ENCODE measurements around the gene MEF2C. TPM values are rescaled to one million over a fixed set of nuclear protein-coding genes. Genes with fewer than 3 reads are reported as not detected.

Gene MEF2C
- total RNA-seq, 1 experiment from 2014 or later, result 171 TPM

DNA sequence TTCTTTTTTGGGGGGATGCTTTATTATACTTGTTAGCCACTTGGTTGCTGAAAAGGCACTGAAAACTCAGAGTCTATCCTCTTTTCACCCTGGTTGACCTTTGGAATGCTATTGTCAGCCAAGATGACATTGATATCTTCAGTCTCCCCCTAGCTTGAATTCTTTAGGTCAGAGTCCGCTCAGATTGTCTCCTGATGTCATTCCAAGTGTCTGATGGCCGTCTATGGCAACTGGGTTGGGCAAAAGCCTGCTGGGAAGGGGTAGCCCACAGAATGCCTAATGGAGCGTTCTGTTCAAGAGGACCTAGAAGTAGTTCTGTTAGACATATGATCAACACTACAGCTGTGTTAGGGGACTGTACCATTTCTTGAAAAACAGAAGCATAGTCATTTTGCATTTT lies 9.7 kb upstream of the MEF2C start:
- no peaks in the 10 kb centered on the region; the same call in 1 of the 2 replicates for H3K79me2 ChIP-seq (ENCODE audit: low read length)
- no peaks in the 10 kb centered on the region for H3K9me2 ChIP-seq (replicated peaks; ENCODE audit: insufficient read depth, low read length)
- peak; percentile 39 for DNase-seq
- H3K27me3 ChIP-seq (ENCODE audit: low read length), result no peaks in the 10 kb centered on the region
- no peaks in the 10 kb centered on the region for H3K9me3 ChIP-seq (ENCODE audit: low read length)
- peaks cover 31% of the 10 kb centered on the region for H3K4me1 ChIP-seq (ENCODE audit: low read length)
- no peak overlapping the region for H3K4me3 ChIP-seq (ENCODE audit: low read length)
- H3K36me3 ChIP-seq (ENCODE audit: insufficient read depth, low read length), result no peaks in the 10 kb centered on the region
- no peak overlapping the region for H2AFZ ChIP-seq (ENCODE audit: low read length)
- H3K27ac ChIP-seq (ENCODE audit: low read length), result no peak overlapping the region
- H3K9ac ChIP-seq (ENCODE audit: low read length), result no peak overlapping the region
- H4K20me1 ChIP-seq (ENCODE audit: insufficient read depth, low read depth, low read length), result no peaks in the 10 kb centered on the region
- no peak overlapping the region for H3K4me2 ChIP-seq (ENCODE audit: low read depth, low read length, poor library complexity, severe bottlenecking)

GRCh38 chr5:88890070-88890781 lies 7.2 kb upstream of the MEF2C start:
- Histone ChIP-seq H2AFZ (ENCODE audit: low read length) (peak overlapping the region; percentile 89), H3K4me3 (ENCODE audit: low read length) (peak overlapping the region; percentile 80), H3K27me3 (ENCODE audit: low read length) (no peaks in the 10 kb centered on the region), H4K20me1 (ENCODE audit: insufficient read depth, low read depth, low read length) (no peaks in the 10 kb centered on the region), H3K36me3 (ENCODE audit: insufficient read depth, low read length) (no peaks in the 10 kb centered on the region), H3K27ac (ENCODE audit: low read length) (peak overlapping the region; percentile 91; the same call in 1 of the 2 replicates), H3K9me3 (ENCODE audit: low read length) (no peaks in the 10 kb centered on the region), H3K4me2 (ENCODE audit: low read depth, low read length, poor library complexity, severe bottlenecking) (peak overlapping the region; percentile 98), H3K79me2 (ENCODE audit: low read length) (no peaks in the 10 kb centered on the region; the same call in 1 of the 2 replicates), H3K9me2 (replicated peaks; ENCODE audit: insufficient read depth, low read length) (no peaks in the 10 kb centered on the region), H3K9ac (ENCODE audit: low read length) (peak overlapping the region; percentile 88), H3K4me1 (ENCODE audit: low read length) (peaks cover 56% of the 10 kb centered on the region)
- no peak for DNase-seq

DNA sequence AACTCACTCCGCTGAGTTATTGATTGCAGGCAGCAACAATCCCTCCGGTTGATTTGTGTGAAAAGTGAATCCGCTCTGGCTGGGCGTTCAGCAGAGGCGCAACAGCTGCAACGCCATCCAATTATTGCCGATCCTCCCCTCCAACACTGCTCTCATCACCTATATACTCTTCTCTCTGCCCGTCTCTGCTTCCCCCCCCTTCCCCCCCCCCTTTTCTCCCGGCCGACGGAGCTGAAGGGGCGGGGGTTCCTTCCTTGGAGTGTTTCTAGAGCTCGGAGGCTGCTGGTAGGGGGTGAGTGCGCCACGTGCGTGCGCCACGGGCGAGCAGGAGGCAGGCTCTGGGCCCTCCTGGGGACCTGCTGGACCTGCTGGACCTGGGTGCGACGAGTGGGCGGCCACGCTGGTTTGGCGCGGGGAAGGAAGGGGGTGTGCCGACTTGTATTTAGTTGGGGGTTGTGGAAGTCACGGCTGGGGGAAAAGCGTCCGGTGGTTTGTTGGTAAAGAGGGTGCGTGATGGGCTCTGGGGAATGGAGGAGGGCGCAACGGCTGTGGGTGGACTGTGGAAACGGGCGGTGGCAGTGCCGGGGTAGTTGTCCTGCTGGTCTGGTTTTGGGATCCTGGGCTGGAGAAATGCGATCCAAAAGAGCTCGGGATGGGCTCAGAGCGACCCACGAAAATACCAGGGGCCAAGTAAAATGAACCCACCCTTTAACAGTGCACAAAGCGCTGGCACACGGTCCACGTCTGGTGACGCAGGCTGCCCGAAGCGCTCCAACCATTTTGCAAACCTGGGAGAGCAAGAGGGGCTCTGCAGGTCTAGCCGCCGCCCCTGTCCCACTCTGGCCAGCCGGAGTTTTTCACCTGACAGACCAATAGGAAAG lies 6.4 kb upstream of the MEF2C start:
- no peaks in the 10 kb centered on the region for H3K36me3 ChIP-seq (ENCODE audit: insufficient read depth, low read length)
- H3K9ac ChIP-seq (ENCODE audit: low read length), result peak overlapping the region; percentile 88
- no peaks in the 10 kb centered on the region for H3K9me3 ChIP-seq (ENCODE audit: low read length)
- H3K27ac ChIP-seq (ENCODE audit: low read length), result peak overlapping the region; percentile 91
- DNase-seq, result peak; percentile 84
- H2AFZ ChIP-seq (ENCODE audit: low read length), result peak overlapping the region; percentile 89
- H3K4me1 ChIP-seq (ENCODE audit: low read length), result peaks cover 64% of the 10 kb centered on the region
- peaks cover under 1% of the 10 kb centered on the region; the same call in 1 of the 2 replicates for H3K79me2 ChIP-seq (ENCODE audit: low read length)
- peak overlapping the region; percentile 98 for H3K4me2 ChIP-seq (ENCODE audit: low read depth, low read length, poor library complexity, severe bottlenecking)
- H3K9me2 ChIP-seq (replicated peaks; ENCODE audit: insufficient read depth, low read length), result no peaks in the 10 kb centered on the region
- H3K4me3 ChIP-seq (ENCODE audit: low read length), result peak overlapping the region; percentile 80
- H4K20me1 ChIP-seq (ENCODE audit: insufficient read depth, low read depth, low read length), result no peaks in the 10 kb centered on the region
- H3K27me3 ChIP-seq (ENCODE audit: low read length), result no peaks in the 10 kb centered on the region

DNA sequence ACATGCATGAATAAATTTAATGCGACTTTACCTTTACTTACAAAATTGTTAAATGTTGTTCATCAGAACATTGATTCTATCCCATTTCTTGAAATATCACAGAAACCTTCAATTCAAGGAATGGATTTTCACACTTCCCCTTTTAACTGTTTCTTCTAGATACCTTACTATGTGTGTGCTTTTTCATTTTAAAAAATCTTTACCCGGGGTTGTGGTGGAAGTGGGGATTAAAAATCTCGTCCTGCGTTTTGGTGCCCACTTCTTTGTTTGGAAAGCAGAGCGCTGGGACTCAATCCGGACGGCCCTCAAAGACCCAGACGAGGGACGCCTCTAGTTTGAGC lies 5.8 kb upstream of the MEF2C start:
- Histone ChIP-seq H3K4me2 (ENCODE audit: low read depth, low read length, poor library complexity, severe bottlenecking) (peak overlapping the region; percentile 98), H3K4me1 (ENCODE audit: low read length) (peaks cover 65% of the 10 kb centered on the region), H3K9me2 (replicated peaks; ENCODE audit: insufficient read depth, low read length) (no peaks in the 10 kb centered on the region), H3K27ac (ENCODE audit: low read length) (peak overlapping the region; percentile 91), H3K4me3 (ENCODE audit: low read length) (peak overlapping the region; percentile 80), H3K9me3 (ENCODE audit: low read length) (no peaks in the 10 kb centered on the region), H3K27me3 (ENCODE audit: low read length) (no peaks in the 10 kb centered on the region), H4K20me1 (ENCODE audit: insufficient read depth, low read depth, low read length) (no peaks in the 10 kb centered on the region), H2AFZ (ENCODE audit: low read length) (peak overlapping the region; percentile 89), H3K9ac (ENCODE audit: low read length) (peak overlapping the region; percentile 88), H3K36me3 (ENCODE audit: insufficient read depth, low read length) (no peaks in the 10 kb centered on the region), H3K79me2 (ENCODE audit: low read length) (peaks cover 6% of the 10 kb centered on the region)
- no peak for DNase-seq

GRCh38 chr5:88888291-88888690 lies 5.3 kb upstream of the MEF2C start:
- Histone ChIP-seq H3K4me1 (ENCODE audit: low read length) (peaks cover 65% of the 10 kb centered on the region), H4K20me1 (ENCODE audit: insufficient read depth, low read depth, low read length) (no peaks in the 10 kb centered on the region), H3K36me3 (ENCODE audit: insufficient read depth, low read length) (no peaks in the 10 kb centered on the region), H3K27me3 (ENCODE audit: low read length) (no peaks in the 10 kb centered on the region), H3K79me2 (ENCODE audit: low read length) (peaks cover 6% of the 10 kb centered on the region), H3K27ac (ENCODE audit: low read length) (peak overlapping the region; percentile 91), H3K4me3 (ENCODE audit: low read length) (peak overlapping the region; percentile 80), H3K4me2 (ENCODE audit: low read depth, low read length, poor library complexity, severe bottlenecking) (peak overlapping the region; percentile 98), H3K9ac (ENCODE audit: low read length) (peak overlapping the region; percentile 88), H3K9me3 (ENCODE audit: low read length) (no peaks in the 10 kb centered on the region), H2AFZ (ENCODE audit: low read length) (peak overlapping the region; percentile 89; the same call in 1 of the 2 replicates), H3K9me2 (replicated peaks; ENCODE audit: insufficient read depth, low read length) (no peaks in the 10 kb centered on the region)
- DNase-seq, result peak; percentile 67

DNA sequence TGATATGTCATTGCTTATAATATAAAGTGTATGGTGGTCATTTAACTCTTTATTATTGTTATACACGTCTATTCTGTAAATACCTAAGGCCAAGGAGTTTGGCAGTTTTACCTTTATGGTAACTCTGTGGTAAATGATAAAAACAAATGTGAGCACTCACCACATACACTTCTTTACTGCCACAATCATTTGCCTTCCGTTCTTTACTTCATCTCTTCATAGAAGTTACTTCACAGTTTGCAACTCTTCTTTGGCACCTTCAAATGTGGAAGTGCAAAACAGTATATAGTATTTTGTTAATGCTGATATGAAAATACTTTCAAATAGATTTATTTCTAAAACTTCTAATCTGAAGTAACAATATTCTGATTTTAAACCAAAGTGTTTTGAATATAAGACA lies 4.4 kb upstream of the MEF2C start:
- Histone ChIP-seq H3K9me3 (ENCODE audit: low read length) (no peaks in the 10 kb centered on the region), H3K27ac (ENCODE audit: low read length) (peak overlapping the region; percentile 91), H3K9me2 (replicated peaks; ENCODE audit: insufficient read depth, low read length) (no peaks in the 10 kb centered on the region), H2AFZ (ENCODE audit: low read length) (peak overlapping the region; percentile 44; the same call in 1 of the 2 replicates), H3K9ac (ENCODE audit: low read length) (peak overlapping the region; percentile 88), H3K79me2 (ENCODE audit: low read length) (peaks cover 12% of the 10 kb centered on the region), H3K27me3 (ENCODE audit: low read length) (no peaks in the 10 kb centered on the region), H3K4me3 (ENCODE audit: low read length) (peak overlapping the region; percentile 80), H3K36me3 (ENCODE audit: insufficient read depth, low read length) (no peaks in the 10 kb centered on the region), H4K20me1 (ENCODE audit: insufficient read depth, low read depth, low read length) (no peaks in the 10 kb centered on the region), H3K4me2 (ENCODE audit: low read depth, low read length, poor library complexity, severe bottlenecking) (peak overlapping the region; percentile 98), H3K4me1 (ENCODE audit: low read length) (peaks cover 65% of the 10 kb centered on the region)
- DNase-seq, result peak; percentile 61

DNA sequence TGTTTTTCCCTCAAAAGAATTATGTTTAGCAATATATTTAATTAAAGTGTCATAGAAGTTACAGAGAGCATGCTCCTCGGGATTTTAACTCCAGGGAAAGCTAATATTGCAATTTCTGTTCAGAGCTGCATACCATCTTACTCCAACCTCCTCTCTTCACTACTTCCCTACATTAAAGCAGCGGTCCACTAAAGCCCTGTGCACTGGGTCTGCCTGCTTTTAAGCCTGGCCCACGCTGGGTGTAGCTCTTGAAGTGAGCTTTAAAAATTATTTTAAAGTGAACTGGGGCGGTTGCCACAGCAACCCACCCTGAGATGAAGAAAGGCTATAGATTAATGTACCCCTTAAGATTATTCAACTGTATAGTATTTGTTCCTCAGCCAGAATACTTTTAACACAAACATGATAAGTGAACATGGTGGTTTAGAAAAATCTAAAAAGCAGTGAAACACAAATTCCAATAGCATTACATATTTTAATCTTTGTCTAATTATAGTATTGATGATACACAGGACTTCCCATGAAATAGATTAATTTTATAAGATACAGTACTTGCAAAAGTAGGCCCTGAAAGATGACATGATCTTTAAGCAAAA lies 3.9 kb upstream of the MEF2C start:
- peak overlapping the region; percentile 61 for H2AFZ ChIP-seq (ENCODE audit: low read length)
- H3K9me2 ChIP-seq (replicated peaks; ENCODE audit: insufficient read depth, low read length), result no peaks in the 10 kb centered on the region
- H3K36me3 ChIP-seq (ENCODE audit: insufficient read depth, low read length), result no peaks in the 10 kb centered on the region
- H3K4me2 ChIP-seq (ENCODE audit: low read depth, low read length, poor library complexity, severe bottlenecking), result peak overlapping the region; percentile 98
- peak overlapping the region; percentile 80 for H3K4me3 ChIP-seq (ENCODE audit: low read length)
- peak; percentile 77 for DNase-seq
- peaks cover 65% of the 10 kb centered on the region for H3K4me1 ChIP-seq (ENCODE audit: low read length)
- peak overlapping the region; percentile 91 for H3K27ac ChIP-seq (ENCODE audit: low read length)
- H3K27me3 ChIP-seq (ENCODE audit: low read length), result no peaks in the 10 kb centered on the region
- H3K9ac ChIP-seq (ENCODE audit: low read length), result peak overlapping the region; percentile 44
- H4K20me1 ChIP-seq (ENCODE audit: insufficient read depth, low read depth, low read length), result no peaks in the 10 kb centered on the region
- no peaks in the 10 kb centered on the region for H3K9me3 ChIP-seq (ENCODE audit: low read length)
- H3K79me2 ChIP-seq (ENCODE audit: low read length), result peaks cover 17% of the 10 kb centered on the region

GRCh38 chr5:88886252-88886651 lies 3.3 kb upstream of the MEF2C start:
- Histone ChIP-seq H2AFZ (ENCODE audit: low read length) (no peak overlapping the region), H3K9ac (ENCODE audit: low read length) (peak overlapping the region; percentile 44), H3K79me2 (ENCODE audit: low read length) (peaks cover 23% of the 10 kb centered on the region), H3K9me3 (ENCODE audit: low read length) (no peaks in the 10 kb centered on the region), H3K27me3 (ENCODE audit: low read length) (no peaks in the 10 kb centered on the region), H3K9me2 (replicated peaks; ENCODE audit: insufficient read depth, low read length) (no peaks in the 10 kb centered on the region), H3K4me2 (ENCODE audit: low read depth, low read length, poor library complexity, severe bottlenecking) (peak overlapping the region; percentile 98), H3K27ac (ENCODE audit: low read length) (peak overlapping the region; percentile 91), H3K36me3 (ENCODE audit: insufficient read depth, low read length) (no peaks in the 10 kb centered on the region), H3K4me1 (ENCODE audit: low read length) (peaks cover 65% of the 10 kb centered on the region), H3K4me3 (ENCODE audit: low read length) (peak overlapping the region; percentile 80), H4K20me1 (ENCODE audit: insufficient read depth, low read depth, low read length) (no peaks in the 10 kb centered on the region)
- DNase-seq, result peak; percentile 58
